HepG2 (cell line): Measurements from ENCODE around the gene FABP2. TPM values are rescaled to one million over a fixed set of nuclear protein-coding genes. Genes with fewer than 3 reads are reported as not detected.

ENCODE experiments used
- EZH2 ChIP-seq: conservative IDR thresholded peaks from 2 replicates; pipeline ENCODE4 v1.6.1; 2012; ENCODE audit warnings: mild to moderate bottlenecking, low read depth, low read length, moderate library complexity
- NR2F2 ChIP-seq: IDR thresholded peaks from 2 replicates; pipeline ENCODE4 v1.6.1; 2012; ENCODE audit warnings: low read depth, inconsistent platforms, borderline replicate concordance
- PHF21A ChIP-seq: sonication (generic); formaldehyde crosslinking; IDR thresholded peaks from 2 replicates; pipeline ENCODE4 v1.5.0; 2020; ENCODE audit warnings: mild to moderate bottlenecking, missing genetic modification reagents
- ZNF121 ChIP-seq: sonication (generic); formaldehyde crosslinking; IDR thresholded peaks from 2 replicates; pipeline ENCODE4 v1.5.0; 2020; ENCODE audit warnings: mild to moderate bottlenecking, missing genetic modification reagents
- ZSCAN30 ChIP-seq: sonication (generic); formaldehyde crosslinking; IDR thresholded peaks from 2 replicates; pipeline ENCODE4 v1.5.0; 2020; ENCODE audit warnings: mild to moderate bottlenecking, missing genetic modification reagents
- polyA plus RNA-seq, 8 experiments: library from polyadenylated mRNA; depleted of rRNA in 3 of 8; stranded (reverse) in 7 of 8; unstranded in 1 of 8; fragments of >200 nt; fragmentation: Illumina TruSeq in 4 of 8; extraction: Trizol in 4 of 8; gene quantifications; 2 replicates each; pipeline versions ENCODE4 v1.2.1 to v1.2.3, GENCODE V29; 2011 to 2016; ENCODE audit warnings: low read depth in 4 of 8, missing spikeins in 1 of 8, mixed read lengths in 1 of 8; ENCODE audit not compliant: insufficient read depth in 1 of 8
- total RNA-seq, 5 experiments: library from RNA; depleted of rRNA; stranded (reverse); fragments of >200 nt; fragmentation: Illumina TruSeq; extraction: Trizol; gene quantifications; 2 replicates each; pipeline ENCODE4 v1.2.3, GENCODE V29; 2016; ENCODE audit warnings: low read depth in 1 of 5
- TF ChIP-seq, protein P1 (sequence below): sonication (generic); formaldehyde crosslinking; IDR thresholded peaks from 2 replicates; pipeline ENCODE4 v1.4.0; 2020; ENCODE audit warnings: missing genetic modification reagents, borderline replicate concordance
- TF ChIP-seq, protein P2 (sequence below): sonication (generic); formaldehyde crosslinking; IDR thresholded peaks from 2 replicates; pipeline ENCODE4 v1.9.0; 2021; ENCODE audit warnings: missing genetic modification reagents, mild to moderate bottlenecking, borderline replicate concordance
- TF ChIP-seq, protein P3 (sequence below): sonication (generic); formaldehyde crosslinking; IDR thresholded peaks from 2 replicates; pipeline ENCODE4 v1.4.0; 2020; ENCODE audit warnings: missing genetic modification reagents
- TF ChIP-seq, protein P4 (sequence below): sonication (generic); formaldehyde crosslinking; IDR thresholded peaks from 2 replicates; pipeline ENCODE4 v1.8.0; 2022; ENCODE audit warnings: low read depth, missing genetic modification reagents
- TF ChIP-seq, protein P5 (sequence below): sonication (generic); formaldehyde crosslinking; IDR thresholded peaks from 2 replicates; pipeline ENCODE4 v1.4.0; 2020; ENCODE audit warnings: missing genetic modification reagents, mild to moderate bottlenecking, borderline replicate concordance
- TF ChIP-seq, protein P6 (sequence below): sonication (generic); formaldehyde crosslinking; IDR thresholded peaks from 2 replicates; pipeline ENCODE4 v1.4.0; 2020; ENCODE audit warnings: missing genetic modification reagents
- TF ChIP-seq, protein P7 (sequence below): sonication (generic); formaldehyde crosslinking; IDR thresholded peaks from 2 replicates; pipeline ENCODE4 v1.4.0; 2020; ENCODE audit warnings: low read depth, missing genetic modification reagents

The FABP2 gene
- total and polyA plus RNA-seq, 2 of the 13 experiments (the other 11 are each of a cell fraction or from before 2014, with no cell fraction given) = 0.78 to 1.2 TPM

DNA sequence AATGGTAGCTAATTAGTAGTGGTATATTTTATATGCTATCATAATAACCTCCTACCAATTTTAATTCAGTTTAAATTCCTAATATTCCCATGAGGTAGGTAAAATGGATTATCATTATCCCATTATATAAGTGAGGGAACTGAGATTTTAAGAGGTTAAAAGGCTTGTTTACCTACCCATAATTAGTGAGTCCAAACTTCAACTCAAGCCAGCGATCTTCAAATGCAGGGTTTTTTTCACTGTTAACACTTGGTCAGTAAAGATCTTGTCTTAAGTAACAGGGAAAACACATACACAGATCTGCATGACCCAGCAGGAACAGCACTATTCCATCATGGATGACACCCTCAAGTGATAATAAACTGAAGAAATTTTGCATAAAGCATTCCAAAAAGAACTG is 31.3 kb downstream of the FABP2 start (continued):
- TF ChIP-seq, protein P1, sequence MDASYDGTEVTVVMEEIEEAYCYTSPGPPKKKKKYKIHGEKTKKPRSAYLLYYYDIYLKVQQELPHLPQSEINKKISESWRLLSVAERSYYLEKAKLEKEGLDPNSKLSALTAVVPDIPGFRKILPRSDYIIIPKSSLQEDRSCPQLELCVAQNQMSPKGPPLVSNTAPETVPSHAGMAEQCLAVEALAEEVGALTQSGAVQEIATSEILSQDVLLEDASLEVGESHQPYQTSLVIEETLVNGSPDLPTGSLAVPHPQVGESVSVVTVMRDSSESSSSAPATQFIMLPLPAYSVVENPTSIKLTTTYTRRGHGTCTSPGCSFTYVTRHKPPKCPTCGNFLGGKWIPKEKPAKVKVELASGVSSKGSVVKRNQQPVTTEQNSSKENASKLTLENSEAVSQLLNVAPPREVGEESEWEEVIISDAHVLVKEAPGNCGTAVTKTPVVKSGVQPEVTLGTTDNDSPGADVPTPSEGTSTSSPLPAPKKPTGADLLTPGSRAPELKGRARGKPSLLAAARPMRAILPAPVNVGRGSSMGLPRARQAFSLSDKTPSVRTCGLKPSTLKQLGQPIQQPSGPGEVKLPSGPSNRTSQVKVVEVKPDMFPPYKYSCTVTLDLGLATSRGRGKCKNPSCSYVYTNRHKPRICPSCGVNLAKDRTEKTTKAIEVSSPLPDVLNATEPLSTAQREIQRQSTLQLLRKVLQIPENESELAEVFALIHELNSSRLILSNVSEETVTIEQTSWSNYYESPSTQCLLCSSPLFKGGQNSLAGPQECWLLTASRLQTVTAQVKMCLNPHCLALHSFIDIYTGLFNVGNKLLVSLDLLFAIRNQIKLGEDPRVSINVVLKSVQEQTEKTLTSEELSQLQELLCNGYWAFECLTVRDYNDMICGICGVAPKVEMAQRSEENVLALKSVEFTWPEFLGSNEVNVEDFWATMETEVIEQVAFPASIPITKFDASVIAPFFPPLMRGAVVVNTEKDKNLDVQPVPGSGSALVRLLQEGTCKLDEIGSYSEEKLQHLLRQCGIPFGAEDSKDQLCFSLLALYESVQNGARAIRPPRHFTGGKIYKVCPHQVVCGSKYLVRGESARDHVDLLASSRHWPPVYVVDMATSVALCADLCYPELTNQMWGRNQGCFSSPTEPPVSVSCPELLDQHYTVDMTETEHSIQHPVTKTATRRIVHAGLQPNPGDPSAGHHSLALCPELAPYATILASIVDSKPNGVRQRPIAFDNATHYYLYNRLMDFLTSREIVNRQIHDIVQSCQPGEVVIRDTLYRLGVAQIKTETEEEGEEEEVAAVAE (CRISPR knock-in tag) = no peak
- TF ChIP-seq, protein P2, sequence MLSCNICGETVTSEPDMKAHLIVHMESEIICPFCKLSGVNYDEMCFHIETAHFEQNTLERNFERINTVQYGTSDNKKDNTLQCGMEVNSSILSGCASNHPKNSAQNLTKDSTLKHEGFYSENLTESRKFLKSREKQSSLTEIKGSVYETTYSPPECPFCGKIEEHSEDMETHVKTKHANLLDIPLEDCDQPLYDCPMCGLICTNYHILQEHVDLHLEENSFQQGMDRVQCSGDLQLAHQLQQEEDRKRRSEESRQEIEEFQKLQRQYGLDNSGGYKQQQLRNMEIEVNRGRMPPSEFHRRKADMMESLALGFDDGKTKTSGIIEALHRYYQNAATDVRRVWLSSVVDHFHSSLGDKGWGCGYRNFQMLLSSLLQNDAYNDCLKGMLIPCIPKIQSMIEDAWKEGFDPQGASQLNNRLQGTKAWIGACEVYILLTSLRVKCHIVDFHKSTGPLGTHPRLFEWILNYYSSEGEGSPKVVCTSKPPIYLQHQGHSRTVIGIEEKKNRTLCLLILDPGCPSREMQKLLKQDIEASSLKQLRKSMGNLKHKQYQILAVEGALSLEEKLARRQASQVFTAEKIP (CRISPR knock-in tag) = no peak
- TF ChIP-seq NR2F2 (0 out of 2 replicates have a peak, but pooled peaks have one; percentile 27), ZSCAN30 (CRISPR knock-in tag) (no peak), PHF21A (CRISPR knock-in tag) (peak; percentile 67; the same call in 1 of the 2 replicates), ZNF121 (CRISPR knock-in tag) (no peak), EZH2 (no peak)
- TF ChIP-seq, protein P3, sequence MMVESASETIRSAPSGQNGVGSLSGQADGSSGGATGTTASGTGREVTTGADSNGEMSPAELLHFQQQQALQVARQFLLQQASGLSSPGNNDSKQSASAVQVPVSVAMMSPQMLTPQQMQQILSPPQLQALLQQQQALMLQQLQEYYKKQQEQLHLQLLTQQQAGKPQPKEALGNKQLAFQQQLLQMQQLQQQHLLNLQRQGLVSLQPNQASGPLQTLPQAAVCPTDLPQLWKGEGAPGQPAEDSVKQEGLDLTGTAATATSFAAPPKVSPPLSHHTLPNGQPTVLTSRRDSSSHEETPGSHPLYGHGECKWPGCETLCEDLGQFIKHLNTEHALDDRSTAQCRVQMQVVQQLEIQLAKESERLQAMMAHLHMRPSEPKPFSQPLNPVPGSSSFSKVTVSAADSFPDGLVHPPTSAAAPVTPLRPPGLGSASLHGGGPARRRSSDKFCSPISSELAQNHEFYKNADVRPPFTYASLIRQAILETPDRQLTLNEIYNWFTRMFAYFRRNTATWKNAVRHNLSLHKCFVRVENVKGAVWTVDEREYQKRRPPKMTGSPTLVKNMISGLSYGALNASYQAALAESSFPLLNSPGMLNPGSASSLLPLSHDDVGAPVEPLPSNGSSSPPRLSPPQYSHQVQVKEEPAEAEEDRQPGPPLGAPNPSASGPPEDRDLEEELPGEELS (CRISPR knock-in tag) = no peak
- TF ChIP-seq, protein P4, sequence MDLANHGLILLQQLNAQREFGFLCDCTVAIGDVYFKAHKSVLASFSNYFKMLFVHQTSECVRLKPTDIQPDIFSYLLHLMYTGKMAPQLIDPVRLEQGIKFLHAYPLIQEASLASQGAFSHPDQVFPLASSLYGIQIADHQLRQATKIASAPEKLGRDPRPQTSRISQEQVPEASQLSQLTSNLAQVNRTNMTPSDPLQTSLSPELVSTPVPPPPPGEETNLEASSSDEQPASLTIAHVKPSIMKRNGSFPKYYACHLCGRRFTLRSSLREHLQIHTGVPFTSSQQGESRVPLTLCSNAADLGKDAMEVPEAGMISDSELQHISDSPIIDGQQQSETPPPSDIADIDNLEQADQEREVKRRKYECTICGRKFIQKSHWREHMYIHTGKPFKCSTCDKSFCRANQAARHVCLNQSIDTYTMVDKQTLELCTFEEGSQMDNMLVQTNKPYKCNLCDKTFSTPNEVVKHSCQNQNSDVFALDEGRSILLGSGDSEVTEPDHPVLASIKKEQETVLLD (CRISPR knock-in tag) = no peak
- TF ChIP-seq, protein P5, sequence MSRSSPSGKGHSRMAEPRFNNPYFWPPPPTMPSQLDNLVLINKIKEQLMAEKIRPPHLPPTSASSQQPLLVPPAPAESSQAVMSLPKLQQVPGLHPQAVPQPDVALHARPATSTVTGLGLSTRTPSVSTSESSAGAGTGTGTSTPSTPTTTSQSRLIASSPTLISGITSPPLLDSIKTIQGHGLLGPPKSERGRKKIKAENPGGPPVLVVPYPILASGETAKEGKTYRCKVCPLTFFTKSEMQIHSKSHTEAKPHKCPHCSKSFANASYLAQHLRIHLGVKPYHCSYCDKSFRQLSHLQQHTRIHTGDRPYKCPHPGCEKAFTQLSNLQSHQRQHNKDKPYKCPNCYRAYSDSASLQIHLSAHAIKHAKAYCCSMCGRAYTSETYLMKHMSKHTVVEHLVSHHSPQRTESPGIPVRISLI = peak; percentile 80; the same call in 1 of the 2 replicates
- TF ChIP-seq, protein P6, sequence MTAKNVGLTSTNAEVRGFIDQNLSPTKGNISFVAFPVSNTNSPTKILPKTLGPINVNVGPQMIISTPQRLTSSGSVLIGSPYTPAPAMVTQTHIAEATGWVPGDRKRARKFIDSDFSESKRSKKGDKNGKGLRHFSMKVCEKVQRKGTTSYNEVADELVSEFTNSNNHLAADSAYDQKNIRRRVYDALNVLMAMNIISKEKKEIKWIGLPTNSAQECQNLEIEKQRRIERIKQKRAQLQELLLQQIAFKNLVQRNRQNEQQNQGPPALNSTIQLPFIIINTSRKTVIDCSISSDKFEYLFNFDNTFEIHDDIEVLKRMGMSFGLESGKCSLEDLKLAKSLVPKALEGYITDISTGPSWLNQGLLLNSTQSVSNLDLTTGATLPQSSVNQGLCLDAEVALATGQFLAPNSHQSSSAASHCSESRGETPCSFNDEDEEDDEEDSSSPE (CRISPR knock-in tag) = no peak
- TF ChIP-seq, protein P7, sequence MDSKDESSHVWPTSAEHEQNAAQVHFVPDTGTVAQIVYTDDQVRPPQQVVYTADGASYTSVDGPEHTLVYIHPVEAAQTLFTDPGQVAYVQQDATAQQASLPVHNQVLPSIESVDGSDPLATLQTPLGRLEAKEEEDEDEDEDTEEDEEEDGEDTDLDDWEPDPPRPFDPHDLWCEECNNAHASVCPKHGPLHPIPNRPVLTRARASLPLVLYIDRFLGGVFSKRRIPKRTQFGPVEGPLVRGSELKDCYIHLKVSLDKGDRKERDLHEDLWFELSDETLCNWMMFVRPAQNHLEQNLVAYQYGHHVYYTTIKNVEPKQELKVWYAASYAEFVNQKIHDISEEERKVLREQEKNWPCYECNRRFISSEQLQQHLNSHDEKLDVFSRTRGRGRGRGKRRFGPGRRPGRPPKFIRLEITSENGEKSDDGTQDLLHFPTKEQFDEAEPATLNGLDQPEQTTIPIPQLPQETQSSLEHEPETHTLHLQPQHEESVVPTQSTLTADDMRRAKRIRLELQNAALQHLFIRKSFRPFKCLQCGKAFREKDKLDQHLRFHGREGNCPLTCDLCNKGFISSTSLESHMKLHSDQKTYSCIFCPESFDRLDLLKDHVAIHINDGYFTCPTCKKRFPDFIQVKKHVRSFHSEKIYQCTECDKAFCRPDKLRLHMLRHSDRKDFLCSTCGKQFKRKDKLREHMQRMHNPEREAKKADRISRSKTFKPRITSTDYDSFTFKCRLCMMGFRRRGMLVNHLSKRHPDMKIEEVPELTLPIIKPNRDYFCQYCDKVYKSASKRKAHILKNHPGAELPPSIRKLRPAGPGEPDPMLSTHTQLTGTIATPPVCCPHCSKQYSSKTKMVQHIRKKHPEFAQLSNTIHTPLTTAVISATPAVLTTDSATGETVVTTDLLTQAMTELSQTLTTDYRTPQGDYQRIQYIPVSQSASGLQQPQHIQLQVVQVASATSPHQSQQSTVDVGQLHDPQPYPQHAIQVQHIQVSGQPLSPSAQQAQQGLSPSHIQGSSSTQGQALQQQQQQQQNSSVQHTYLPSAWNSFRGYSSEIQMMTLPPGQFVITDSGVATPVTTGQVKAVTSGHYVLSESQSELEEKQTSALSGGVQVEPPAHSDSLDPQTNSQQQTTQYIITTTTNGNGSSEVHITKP = no peak
